Measurements from ENCODE around the gene COMMD2.

- TF ChIP-seq CTCF (conservative IDR thresholded peaks at IDR 0.05; ENCODE audit: low read depth, low read length) (no peak), POLR2A (IDR thresholded peaks at IDR 0.05; ENCODE audit: low read depth, low read length) (no peak), SMC3 (IDR thresholded peaks at IDR 0.05; ENCODE audit: low read depth, low read length) (no peak), RAD21 (IDR thresholded peaks at IDR 0.05; ENCODE audit: low read length) (no peak), CHD1 (IDR thresholded peaks at IDR 0.05; ENCODE audit: low read depth, low read length) (no peak), ELK1 (IDR thresholded peaks at IDR 0.05; ENCODE audit: borderline replicate concordance, low read depth, low read length) (no peak), MAZ (IDR thresholded peaks at IDR 0.05; ENCODE audit: borderline replicate concordance, low read depth, low read length) (no peak), CEBPB (IDR thresholded peaks at IDR 0.05; ENCODE audit: low read depth, low read length) (no peak), FOS (IDR thresholded peaks at IDR 0.05; ENCODE audit: low read depth, low read length) (no peak), MAFK (IDR thresholded peaks at IDR 0.05; ENCODE audit: low read depth, low read length) (no peak), RFX5 (IDR thresholded peaks at IDR 0.05; ENCODE audit: low read depth, low read length) (no peak)
Measured at GRCh38 chr3:149776170-149776569, 23.9 kb upstream of the COMMD2 start.

Measured in IMR-90 (cell line).